NOMO-1 (cell line): ENCODE data around the gene RNF34.

Source experiments
- DNase-seq, 2 experiments: peaks; one replicate each; lab custom pipeline; 2025; ENCODE audit not compliant: unreplicated experiment in 2 of 2; lab: John Stamatoyannopoulos, UW

The RNF34 gene

GRCh38 chr12:121388421-121388981, 11.4 kb upstream of the RNF34 start:
- DNase-seq = peak; percentile 88 to 90

- DNase-seq = no peak
Observed at GRCh38 chr12:121390856-121391255, 9.1 kb upstream of the RNF34 start.

- DNase-seq = peak; percentile 80 to 85
Observed at GRCh38 chr12:121391619-121392324, 8.1 kb upstream of the RNF34 start.

DNA sequence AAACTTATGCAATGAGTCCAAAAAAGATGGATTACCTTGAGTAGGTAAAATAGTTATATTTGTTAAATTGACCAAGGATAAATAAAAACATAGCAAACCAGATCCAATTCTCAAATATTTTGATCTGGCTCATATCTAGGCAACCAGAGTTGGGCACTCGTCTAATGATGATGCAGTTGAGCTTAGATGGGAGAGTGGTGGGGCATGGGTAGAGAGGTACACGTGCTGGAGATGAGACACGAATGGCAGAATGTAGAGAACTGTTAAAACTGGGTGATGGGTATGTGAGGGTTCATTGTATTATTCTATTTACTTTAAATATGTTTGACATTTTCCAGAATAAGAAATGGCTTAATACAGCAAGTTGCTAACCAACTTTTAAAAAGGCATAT, 7.6 kb upstream of the RNF34 start:
- DNase-seq = no peak

DNA sequence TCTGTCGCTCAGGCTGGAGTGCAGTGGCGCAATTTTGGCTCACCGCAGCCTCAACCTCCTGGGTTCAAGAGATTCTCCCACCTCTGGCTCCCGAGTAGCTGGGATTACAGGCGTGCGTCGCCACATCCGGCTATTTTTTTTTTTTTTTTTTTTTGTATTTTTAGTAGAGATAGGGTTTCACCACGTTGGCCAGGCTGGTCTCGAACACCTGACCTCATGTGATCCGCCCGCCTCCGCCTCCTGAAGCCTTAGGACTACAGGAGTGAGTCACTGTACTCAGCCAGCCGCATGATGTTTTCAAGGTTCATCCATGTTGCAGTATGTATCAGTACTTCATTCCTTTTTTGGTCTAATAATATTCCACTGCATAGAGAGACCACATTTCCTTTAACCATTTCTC, 2.4 kb upstream of the RNF34 start:
- no peak for DNase-seq

DNA sequence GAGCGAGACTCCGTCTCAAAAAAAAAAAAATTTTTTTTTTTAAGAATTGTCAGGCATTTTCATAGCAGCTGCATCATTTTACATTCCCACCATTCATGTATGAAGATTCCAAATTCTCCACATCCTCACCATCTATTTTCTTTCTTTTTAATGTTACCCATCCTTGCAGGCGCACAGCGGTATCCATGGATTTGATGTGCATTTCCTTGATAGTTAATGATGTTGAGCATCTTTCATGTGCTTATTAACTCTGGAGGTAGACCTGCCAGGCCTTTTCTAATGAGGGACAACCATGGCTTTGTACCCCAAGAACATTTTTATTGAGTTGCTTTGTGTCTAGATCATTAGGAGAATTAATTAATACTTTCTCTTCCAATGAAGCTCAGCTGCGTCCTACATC, 1.6 kb upstream of the RNF34 start:
- no peak for DNase-seq

DNA sequence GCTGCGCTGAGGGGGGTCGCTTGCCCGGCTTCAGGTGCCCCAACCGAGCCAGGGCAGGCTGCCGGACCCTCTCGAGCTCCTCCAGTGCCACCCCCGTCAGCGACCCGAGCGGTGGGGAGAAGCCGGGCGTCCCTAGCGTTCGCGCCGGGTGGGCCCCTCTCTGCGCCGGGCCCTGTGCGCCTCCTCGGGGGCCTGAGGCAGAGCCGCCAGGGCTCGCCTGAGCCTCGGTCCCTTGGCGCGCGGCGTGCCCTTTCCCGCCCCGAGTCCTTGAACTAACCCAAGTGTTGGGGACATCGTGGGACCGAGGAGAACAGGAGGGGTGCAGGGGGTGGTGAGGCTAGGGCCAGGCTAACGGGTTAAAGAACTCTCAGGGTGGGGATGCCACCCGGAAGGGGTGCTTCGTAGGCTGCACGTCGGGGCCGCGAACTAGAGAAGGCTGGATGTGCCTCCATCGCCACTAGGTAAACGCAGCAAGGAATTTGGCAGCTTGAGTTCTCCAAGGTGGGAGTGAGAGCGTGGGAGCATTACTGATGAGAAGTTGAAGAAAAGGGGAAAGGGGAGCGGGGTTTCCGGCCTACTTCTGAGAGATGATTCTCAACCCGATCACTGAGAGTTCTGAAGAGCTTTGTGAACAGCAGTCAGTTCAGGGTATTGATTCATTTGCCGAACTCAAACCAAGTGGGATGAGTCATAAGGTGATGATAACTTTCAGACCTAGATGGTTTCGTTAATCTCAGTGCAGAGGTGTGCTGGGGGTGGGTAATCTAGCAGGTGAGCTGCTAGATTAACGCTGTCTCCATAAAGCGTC, 618 bp downstream of the RNF34 start:
- peak; percentile 29 to 34 for DNase-seq

- no peak for DNase-seq
Observed at GRCh38 chr12:121403721-121404120, 3.8 kb downstream of the RNF34 start.

DNA sequence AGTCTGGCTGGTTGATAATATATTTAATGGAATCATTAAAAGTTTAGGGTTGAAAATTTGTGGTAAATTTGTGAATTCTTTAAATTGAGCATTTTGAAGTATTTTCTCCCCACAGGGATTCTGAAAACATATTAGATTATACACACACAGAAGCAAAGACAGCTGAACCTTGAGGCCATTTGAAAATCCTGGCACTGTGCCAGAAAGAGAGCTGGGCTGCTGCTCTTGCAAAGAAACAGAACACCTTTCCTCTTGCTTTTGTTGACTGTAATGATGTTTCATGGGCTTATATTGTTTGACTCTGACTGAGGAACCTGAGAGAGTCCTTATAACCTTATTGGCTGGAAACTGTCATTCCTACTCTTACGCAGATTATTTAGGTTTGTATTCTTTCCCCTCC, 4.8 kb downstream of the RNF34 start:
- no peak for DNase-seq

DNA sequence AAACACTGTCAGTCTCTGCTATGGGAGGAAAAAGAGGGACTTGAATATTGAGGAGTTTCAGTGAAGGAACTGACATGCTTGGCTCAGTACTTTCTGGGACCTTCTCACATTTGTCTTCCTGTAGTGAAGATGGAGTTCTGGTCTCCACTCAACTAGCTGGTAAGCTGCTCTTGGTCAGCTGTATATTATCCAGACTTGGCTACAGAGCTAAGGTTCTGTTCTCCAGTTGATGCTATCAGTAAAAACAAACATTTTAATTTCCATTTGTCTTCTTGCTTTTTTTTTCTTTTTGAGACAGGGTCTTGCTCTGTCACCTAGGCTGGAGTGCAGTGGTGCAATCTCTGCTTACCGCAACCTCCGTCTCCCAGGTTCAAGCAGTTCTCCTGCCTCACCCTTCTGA, 5.3 kb downstream of the RNF34 start:
- no peak for DNase-seq

GRCh38 chr12:121413917-121414316, 14.0 kb downstream of the RNF34 start:
- DNase-seq = no peak

GRCh38 chr12:121417847-121418246, 17.9 kb downstream of the RNF34 start:
- DNase-seq = no peak

GRCh38 chr12:121420109-121420508, 20.2 kb downstream of the RNF34 start:
- DNase-seq = no peak

GRCh38 chr12:121423253-121423652, 23.3 kb downstream of the RNF34 start:
- no peak for DNase-seq

- no peak for DNase-seq
Observed at GRCh38 chr12:121423682-121424623, 24.0 kb downstream of the RNF34 start.

GRCh38 chr12:121424624-121424975, 24.7 kb downstream of the RNF34 start:
- DNase-seq = no peak

DNA sequence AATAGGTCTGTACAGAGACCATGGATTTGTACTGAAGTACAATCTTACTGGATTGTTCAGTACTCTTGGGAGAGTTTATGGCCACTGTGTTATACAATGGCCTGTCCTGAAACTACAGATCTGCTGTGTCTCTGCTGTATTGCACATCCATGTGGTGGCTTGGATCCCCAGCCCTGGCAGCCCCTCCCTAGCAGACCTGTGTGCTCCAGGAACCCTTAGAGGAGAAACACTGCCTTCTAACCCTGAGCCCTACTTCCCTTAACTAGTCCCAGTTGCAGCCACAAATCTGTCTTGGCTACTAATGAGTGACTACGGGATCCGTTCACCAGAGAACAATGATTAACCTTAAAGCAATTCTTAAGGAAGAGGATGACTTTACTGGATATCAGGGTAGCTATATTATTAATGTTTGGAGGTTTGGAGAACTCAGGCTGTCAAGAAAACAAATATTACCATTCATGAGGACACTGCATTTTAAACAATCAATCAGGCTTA, 27.7 kb downstream of the RNF34 start:
- DNase-seq = no peak

GRCh38 chr12:121428883-121429282, 29.0 kb downstream of the RNF34 start:
- no peak for DNase-seq

DNA sequence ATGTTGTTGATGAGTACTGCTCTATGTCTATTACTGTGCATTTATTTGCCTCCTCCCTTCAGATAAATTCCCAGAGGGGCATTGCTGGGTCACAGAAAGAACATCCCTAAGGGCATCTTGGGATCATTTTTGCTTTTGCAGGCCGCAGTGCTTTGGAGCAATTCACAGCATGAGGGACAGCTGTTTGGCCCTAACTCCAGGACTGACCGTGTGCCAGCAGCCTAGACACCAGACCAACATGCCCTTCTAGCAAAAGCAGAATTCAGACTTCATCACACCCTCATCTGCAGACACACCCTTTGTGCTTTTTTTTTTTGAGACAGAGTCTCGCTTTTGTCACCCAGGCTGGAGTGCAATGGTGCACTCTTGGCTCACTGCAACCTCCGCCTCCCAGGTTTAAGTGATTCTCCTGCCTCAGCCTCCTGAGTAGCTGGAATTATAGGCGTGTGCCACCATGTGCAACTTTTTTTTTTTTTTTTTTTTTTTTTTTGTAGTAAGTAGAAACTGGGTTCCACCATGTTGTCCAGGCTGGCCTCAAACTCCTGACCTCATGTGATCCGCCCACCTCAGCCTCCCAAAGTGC, 31.0 kb downstream of the RNF34 start:
- DNase-seq = no peak

DNA sequence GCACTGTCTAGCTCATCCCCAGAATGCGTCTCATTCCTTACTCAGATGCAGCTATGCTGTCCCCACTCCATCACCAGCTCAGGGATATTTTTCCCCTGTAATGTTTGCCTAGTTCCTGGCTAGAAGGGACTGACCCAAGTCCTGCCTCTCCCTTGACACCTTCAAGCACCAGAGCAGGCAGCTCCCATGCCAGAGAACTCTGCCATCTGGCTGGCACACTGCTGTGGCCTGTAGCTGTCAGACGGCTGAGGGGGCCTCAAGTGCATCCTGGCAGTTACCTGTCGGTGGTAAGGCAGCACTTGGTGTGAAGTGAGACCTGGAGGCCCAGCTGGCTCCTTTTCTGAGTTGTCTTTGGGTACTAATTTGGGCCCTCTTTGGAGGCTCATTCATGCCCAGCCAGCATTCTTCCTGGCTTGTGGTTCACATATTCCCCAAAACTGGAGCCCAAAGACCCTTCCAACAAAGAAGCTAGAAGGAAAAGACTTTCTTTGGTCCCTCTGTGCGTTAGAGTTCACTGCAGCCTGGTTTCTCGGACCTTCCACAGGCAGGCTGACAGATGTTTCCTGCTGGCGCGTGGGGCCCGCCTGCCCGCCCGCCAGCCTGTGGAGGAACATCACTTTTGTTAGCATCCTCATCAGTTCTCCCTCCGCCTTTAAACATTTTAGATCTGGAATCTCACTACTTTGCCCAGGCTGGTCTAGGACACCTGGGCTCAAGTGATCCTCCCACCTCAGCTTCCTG, 33.0 kb downstream of the RNF34 start:
- no peak for DNase-seq
